Effector memory CD4-positive, alpha-beta T cell (primary cell): Measurements from ENCODE around the gene DNMBP.
"Not testable (repeated sequence)": the region's sequence is repeated elsewhere in the genome, so short reads cannot be mapped to it uniquely, and the experiment has no call there.

Source experiments
- DNase-seq, 3 donors: peaks; one replicate each; pipeline ENCODE4 v3.0.0-alpha.2; 2020
- H3K27ac ChIP-seq: 2 replicates; pipeline ENCODE4 v1.7.0; 2013; ENCODE audit warnings: mild to moderate bottlenecking, low read length, moderate library complexity; ENCODE audit not compliant: insufficient read depth, poor library complexity, severe bottlenecking
- H3K27me3 ChIP-seq: replicated peaks from 2 replicates; pipeline ENCODE4 v1.7.0; 2013; ENCODE audit warnings: mild to moderate bottlenecking, low read length; ENCODE audit not compliant: insufficient read depth, control insufficient read depth, poor library complexity, severe bottlenecking
- H3K36me3 ChIP-seq: 2 replicates; pipeline ENCODE4 v1.7.0; 2013; ENCODE audit warnings: mild to moderate bottlenecking, low read length, moderate library complexity; ENCODE audit not compliant: control insufficient read depth, insufficient read depth
- H3K4me1 ChIP-seq: 2 replicates; pipeline ENCODE4 v1.7.0; 2013; ENCODE audit warnings: low read length, mild to moderate bottlenecking; ENCODE audit not compliant: control insufficient read depth, insufficient read depth, poor library complexity, severe bottlenecking
- H3K4me3 ChIP-seq: 2 replicates; pipeline ENCODE4 v1.7.0; 2013; ENCODE audit warnings: low read length, low read depth, mild to moderate bottlenecking; ENCODE audit not compliant: insufficient read depth, poor library complexity, severe bottlenecking
- H3K9me3 ChIP-seq: 2 replicates; pipeline ENCODE4 v1.7.0; 2013; ENCODE audit warnings: mild to moderate bottlenecking, low read length, moderate library complexity; ENCODE audit not compliant: control insufficient read depth

The DNMBP gene

GRCh38 chr10:99869581-99870122, 140.1 kb downstream of the DNMBP start:
- Histone ChIP-seq H3K27ac (no peak overlapping the region), H3K36me3 (no peaks in the 10 kb centered on the region), H3K27me3 (peaks cover 27% of the 10 kb centered on the region), H3K4me3 (no peak overlapping the region), H3K4me1 (peaks cover 16% of the 10 kb centered on the region), H3K9me3 (no peaks in the 10 kb centered on the region)
- no peak for DNase-seq

DNA sequence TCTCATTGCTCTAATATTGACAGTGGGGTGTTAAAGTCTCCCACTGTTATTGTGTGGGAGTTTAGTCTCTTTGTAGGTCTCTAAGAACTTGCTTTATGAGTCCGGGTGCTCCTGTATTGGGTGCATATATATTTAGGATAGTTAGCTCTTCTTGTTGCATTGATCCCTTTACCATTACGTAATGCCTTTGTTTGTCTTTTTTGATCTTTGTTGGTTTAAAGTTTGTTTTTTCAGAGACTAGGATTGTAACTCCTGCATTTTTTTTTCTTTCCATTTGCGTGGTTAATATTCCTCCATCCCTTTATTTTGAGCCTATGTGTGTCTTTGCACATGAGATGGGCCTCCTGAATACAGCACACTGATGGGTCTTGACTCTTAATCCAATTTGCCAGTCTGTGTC, 142.5 kb downstream of the DNMBP start:
- H3K4me1 ChIP-seq: peaks cover 16% of the 10 kb centered on the region
- peaks cover 19% of the 10 kb centered on the region for H3K27me3 ChIP-seq
- not testable (repeated sequence) for H3K4me3 ChIP-seq, H3K27ac ChIP-seq, DNase-seq, H3K9me3 ChIP-seq, H3K36me3 ChIP-seq

- not testable (repeated sequence) for H3K4me3 ChIP-seq, H3K36me3 ChIP-seq, DNase-seq, H3K9me3 ChIP-seq, H3K27me3 ChIP-seq, H3K27ac ChIP-seq, H3K4me1 ChIP-seq
Measured at GRCh38 chr10:99863535-99864240, 146.1 kb downstream of the DNMBP start.

DNA sequence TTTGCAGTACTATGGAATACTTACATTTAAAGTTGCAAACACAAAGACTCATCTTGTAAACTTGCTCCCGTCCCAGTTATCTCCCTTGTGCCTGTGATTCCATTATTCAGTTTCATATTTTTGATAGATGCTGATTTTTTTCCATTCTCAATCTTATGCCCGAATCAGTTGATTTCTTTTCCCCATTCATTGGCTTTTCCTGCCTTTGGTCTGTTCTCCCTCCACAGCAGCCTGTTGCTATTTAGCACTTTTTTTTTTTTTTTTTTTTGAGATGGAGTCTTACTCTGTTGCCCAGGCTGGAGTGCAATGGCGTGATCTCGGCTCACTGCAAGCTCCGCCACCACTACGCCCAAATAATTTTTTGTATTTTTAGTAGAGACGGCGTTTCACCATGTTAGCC, 149.3 kb downstream of the DNMBP start:
- no peak for DNase-seq
- H3K4me3 ChIP-seq: no peak overlapping the region
- no peaks in the 10 kb centered on the region for H3K9me3 ChIP-seq
- H3K36me3 ChIP-seq: no peaks in the 10 kb centered on the region
- H3K27me3 ChIP-seq: no peaks in the 10 kb centered on the region
- no peaks in the 10 kb centered on the region for H3K4me1 ChIP-seq
- no peak overlapping the region for H3K27ac ChIP-seq

DNA sequence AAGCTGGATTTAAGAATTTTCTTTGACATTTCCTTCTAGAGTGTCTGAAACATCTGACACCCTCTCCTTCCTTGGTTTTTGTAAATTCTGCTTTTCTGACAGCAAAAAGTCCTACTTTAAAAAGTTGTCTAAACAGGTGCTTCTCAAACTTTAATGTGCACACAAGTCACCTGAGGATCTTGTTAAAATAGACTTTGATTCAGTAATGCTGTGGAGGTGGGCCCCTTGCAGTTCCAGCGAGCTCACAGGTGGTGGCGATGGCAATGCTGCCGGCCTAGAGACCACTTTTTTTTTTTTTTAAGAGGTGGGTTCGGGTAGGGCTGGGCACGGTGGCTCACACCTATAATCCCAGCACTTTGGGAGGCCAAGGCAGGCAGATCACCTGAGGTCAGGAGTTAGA, 150.2 kb downstream of the DNMBP start:
- H3K9me3 ChIP-seq: no peaks in the 10 kb centered on the region

GRCh38 chr10:99858849-99859248, 150.9 kb downstream of the DNMBP start:
- no peaks in the 10 kb centered on the region for H3K4me1 ChIP-seq
- no peak overlapping the region for H3K27ac ChIP-seq
- H3K27me3 ChIP-seq: no peaks in the 10 kb centered on the region
- no peaks in the 10 kb centered on the region for H3K9me3 ChIP-seq
- no peak for DNase-seq
- H3K36me3 ChIP-seq: no peaks in the 10 kb centered on the region
- H3K4me3 ChIP-seq: no peak overlapping the region

More for the DNA sequence above, 150.2 kb downstream of the DNMBP start:
- no peak overlapping the region for H3K27ac ChIP-seq
- H3K4me3 ChIP-seq: no peak overlapping the region
- H3K4me1 ChIP-seq: no peaks in the 10 kb centered on the region
- DNase-seq: no peak
- no peaks in the 10 kb centered on the region for H3K27me3 ChIP-seq
- H3K36me3 ChIP-seq: no peaks in the 10 kb centered on the region

DNA sequence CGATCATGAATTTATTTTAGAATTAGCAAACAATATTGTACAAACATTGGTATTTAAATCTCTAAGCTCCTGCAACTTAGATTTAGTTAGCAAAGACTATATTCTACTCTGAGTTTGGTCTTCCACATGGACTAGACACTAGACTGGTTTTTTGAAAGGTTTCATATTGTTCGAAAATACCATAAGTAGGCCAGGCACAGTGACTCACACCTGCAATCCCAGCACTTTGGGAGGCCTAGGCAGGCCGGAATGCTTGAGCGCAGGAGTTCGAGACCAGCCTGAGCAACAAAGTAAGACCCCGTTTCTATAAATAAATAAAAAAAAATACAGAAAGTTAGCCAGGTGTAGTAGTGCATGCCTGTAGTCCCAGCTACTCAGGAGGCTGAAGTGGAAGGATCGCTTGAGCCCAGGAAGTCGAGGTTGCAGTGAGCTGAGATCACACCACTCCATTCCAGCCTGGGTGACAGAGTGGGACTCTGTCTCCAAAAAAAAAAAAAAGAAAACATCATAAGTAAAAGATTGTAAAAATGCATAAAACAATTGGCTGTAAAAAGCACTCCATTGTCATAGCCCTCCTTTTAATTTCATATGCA, 154.2 kb downstream of the DNMBP start:
- Histone ChIP-seq H3K27ac (no peak overlapping the region), H3K36me3 (no peaks in the 10 kb centered on the region), H3K9me3 (no peaks in the 10 kb centered on the region), H3K4me1 (no peaks in the 10 kb centered on the region), H3K27me3 (no peaks in the 10 kb centered on the region), H3K4me3 (no peak overlapping the region)
- DNase-seq: no peak

DNA sequence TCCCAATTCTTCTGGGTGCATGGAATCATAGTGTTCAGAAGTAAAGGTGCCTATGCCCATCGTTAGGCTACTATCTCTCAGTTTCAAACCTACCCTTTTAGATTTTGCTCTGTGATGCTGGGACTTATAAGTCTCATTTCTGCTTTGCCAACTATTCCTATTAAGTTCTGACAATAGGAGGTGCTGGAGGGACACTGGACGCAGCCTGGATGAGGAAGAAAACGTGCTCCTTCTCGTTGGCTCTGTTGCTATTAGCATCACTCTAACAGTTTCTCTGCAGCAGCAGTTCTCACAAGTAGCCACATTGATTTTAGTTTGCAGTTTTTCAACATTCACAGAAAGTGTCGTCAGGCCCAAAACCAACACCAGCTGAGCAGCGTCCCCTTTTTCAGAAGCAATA, 154.9 kb downstream of the DNMBP start:
- no peak overlapping the region for H3K4me3 ChIP-seq
- H3K27ac ChIP-seq: no peak overlapping the region
- DNase-seq: no peak
- no peaks in the 10 kb centered on the region for H3K4me1 ChIP-seq
- H3K36me3 ChIP-seq: no peaks in the 10 kb centered on the region
- H3K9me3 ChIP-seq: no peaks in the 10 kb centered on the region
- H3K27me3 ChIP-seq: no peaks in the 10 kb centered on the region

DNA sequence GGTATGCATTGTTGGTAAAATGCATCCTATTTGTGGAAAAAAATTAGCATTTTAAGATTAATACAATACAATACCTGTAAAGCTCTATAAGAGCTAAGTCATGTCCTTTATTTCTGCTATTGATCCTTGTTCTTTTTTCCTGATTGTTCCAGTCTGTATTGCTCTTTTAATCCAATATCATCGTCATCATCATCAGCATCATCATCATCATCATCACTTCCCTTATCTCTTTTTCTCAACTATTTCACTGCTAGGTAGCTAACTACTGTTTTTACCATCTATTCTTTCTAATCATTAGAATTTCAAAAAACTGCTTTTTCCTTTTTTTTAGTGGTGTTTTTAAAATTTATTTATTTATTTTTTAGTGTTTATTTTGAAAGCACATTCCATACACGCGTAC, 156.1 kb downstream of the DNMBP start:
- no peak overlapping the region for H3K4me3 ChIP-seq

GRCh38 chr10:99852481-99853213, 157.1 kb downstream of the DNMBP start:
- Histone ChIP-seq H3K9me3 (no peaks in the 10 kb centered on the region), H3K4me3 (no peak overlapping the region), H3K27ac (no peak overlapping the region), H3K36me3 (no peaks in the 10 kb centered on the region), H3K4me1 (no peaks in the 10 kb centered on the region), H3K27me3 (no peaks in the 10 kb centered on the region)
- DNase-seq: no peak

More for the DNA sequence above, 156.1 kb downstream of the DNMBP start:
- H3K27me3 ChIP-seq: no peaks in the 10 kb centered on the region
- no peaks in the 10 kb centered on the region for H3K4me1 ChIP-seq
- H3K9me3 ChIP-seq: no peaks in the 10 kb centered on the region
- H3K27ac ChIP-seq: no peak overlapping the region
- DNase-seq: no peak
- H3K36me3 ChIP-seq: no peaks in the 10 kb centered on the region
